HG02610 (cell line): Measurements from ENCODE around the gene RNF34.
A peak's percentile ranks its signal among the peaks of the same experiment; 100 is the strongest.
"Not testable (repeated sequence)": the region's sequence is repeated elsewhere in the genome, so short reads cannot be mapped to it uniquely, and the experiment has no call there.

ENCODE experiments used
- ATAC-seq: cut with Tn5 transposase; IDR thresholded peaks from one replicate; pipeline ENCODE4 v1.9.1; 2021; ENCODE audit warnings: mild to moderate bottlenecking, moderate library complexity; ENCODE audit not compliant: unreplicated experiment

Gene RNF34, protein sequence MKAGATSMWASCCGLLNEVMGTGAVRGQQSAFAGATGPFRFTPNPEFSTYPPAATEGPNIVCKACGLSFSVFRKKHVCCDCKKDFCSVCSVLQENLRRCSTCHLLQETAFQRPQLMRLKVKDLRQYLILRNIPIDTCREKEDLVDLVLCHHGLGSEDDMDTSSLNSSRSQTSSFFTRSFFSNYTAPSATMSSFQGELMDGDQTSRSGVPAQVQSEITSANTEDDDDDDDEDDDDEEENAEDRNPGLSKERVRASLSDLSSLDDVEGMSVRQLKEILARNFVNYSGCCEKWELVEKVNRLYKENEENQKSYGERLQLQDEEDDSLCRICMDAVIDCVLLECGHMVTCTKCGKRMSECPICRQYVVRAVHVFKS

DNA sequence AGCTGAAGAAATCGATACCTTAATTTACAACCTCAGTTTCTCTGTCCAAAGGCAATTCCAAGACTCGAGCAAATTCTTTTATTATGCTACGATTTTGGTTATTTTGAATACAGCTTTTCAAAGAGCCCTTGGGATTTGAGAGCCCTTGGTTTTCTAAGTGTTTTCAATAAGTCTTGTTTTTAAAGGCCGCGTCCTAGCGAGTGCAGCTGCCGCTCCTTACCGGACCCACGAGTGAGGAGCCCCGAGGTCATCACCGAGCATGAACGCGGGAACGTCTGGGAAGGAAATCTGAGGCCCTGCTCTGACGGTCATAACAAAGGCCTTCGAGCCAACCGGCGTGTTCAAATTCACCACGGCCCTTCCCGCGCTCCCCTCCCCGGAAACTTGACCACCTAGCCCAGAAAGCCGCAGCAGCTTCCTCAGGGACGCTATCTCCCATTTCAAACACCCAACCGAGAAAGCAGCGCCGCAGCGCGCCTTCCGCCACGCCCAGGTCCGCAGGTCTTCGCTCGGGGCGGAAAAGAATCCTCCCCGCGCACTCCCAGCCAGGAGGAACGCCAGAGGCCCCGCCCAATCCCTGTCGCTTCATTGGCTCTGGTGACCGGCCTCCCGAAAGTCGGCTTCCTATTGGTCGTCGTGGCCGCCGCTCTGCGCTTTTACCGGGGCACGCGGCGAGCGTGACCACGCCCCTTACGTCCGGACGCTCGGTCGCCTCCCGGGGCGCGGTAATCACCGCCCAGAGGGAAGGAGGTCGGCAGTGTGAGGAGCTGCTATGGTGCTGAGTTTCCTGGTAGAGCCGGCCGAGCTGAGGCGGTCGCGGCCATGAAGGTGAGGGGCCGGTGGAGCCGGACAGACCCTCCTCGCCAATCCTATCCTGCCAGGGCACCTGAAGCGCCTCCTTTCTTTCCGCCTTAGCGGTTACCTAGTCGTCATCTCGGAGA, at the start of gene RNF34:
Gene RNF34 (plus strand): TSS at position 728 of the 941 bp plus-strand sequence. CDS start 95 bp downstream, at position 823.
- ATAC-seq = peak; percentile 92

DNA sequence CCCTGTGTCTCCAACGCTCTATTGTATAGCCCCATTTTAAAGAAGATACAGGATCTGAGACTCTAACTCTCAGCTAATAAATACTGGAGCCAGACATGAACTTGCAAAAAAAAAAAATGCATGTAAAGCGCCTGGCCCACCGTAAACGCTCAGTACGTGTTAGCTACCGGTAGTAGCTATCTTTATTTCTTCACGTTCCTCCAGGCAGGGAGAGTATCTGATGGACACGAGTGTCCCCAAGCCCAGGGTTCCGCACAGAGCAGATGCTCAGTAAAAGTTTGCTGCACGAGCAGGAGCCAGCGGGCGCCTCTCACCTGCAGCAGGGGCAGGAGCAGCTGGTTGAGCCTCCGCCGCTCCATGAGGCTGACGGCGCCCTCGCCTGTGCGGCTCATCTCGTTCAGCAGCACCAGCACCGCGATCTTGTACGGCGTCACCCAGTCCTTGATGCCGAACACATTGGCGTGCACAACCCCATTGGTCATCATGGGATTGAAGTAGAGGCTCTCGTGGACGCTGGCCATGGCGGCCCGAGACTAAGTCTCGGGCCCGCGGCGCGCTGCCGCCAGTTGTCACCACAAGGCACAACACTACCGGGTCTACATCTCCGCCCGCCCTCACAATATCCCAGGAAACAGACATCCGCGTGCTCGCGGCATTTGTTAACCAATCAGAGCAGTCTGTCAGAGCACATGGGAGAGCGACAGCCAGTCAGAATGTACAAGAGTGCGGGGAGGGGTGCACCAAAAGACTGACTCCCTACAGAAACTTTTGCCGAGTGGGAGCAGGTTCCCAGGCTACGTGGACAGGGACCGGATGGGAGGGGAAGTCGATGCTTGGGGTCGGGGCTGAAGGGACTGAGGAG, 47.9 kb upstream of the RNF34 start, which contains the start of gene ANAPC5:
Gene ANAPC5 (minus strand): TSS at position 592 of the 862 bp plus-strand sequence. CDS start 71 bp downstream, at position 521.
- peak; percentile 99 for ATAC-seq

DNA sequence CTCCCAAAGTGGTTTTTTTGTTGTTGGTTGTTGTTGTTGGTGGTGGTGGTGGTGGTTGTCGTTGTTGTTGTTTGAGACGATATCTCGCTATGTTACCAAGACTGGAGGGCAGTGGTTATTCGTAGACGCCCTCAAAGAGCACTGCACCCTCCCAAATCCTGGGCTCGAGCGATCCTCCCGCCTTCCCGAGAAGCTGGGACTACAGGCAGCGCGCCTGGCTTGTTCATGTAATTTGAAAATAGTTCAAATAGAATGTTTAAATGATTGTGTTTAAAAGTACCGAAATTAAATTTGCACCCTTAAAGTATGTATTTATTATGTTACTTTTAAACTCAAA, 47.3 kb upstream of the RNF34 start:
- ATAC-seq = no peak

DNA sequence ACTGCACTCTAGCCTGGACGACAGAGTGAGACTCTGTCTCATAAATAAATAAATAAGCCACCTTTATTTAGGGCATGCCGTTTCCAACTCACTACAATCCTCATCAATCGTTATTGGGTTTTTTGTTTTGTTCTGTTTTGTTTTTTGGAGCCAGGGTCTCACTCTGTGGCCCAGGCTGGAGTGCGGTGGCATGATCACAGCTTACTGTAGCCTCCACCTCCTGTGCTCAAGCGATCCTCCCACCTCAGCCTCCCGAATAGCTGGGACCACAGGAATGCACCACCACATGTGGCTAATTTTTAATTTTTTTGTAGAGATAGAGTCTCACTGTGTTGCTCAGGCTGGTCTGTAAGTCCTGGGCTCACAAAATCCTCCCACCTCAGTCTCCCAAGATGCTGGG, 44.1 kb upstream of the RNF34 start:
- no peak for ATAC-seq

DNA sequence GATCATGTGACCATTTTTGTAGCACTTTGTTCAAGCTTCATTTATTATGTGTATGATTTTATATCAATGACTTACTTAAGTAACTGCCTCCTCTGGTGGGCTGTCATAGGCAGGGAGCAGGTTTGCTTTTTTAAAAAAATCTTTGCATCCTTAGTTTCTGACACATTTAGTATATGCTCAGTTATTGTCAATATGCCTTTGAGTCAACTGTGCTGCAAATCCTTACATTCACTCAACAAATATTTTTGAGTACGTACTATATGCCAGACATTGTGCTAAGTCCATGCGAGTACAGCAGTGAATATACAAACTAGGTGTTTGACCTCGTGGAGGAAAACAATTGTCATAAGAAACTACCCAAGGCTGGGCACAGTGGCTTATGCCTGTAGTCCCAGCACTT, 43.3 kb upstream of the RNF34 start:
- ATAC-seq = no peak

DNA sequence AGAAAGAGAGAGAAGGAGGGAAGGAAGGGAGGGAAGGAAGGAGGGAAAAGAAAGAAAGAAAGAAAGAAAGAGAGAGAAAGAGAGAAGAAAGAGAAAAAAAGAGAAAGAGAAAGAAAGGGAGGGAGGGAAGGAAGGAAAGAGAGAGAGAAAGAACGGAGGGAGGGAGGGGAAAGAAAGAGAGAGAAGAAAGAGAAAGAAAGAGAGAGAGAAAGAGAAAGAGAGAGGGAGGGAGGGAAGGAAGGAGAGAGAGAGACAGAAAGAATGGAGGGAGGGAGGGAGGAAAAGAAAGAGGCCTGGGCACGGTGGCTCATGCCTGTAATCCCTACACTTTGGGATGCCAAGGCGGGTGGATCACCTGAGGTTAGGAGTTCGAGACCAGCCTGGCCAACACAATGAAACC, 42.6 kb upstream of the RNF34 start:
- ATAC-seq = no peak

DNA sequence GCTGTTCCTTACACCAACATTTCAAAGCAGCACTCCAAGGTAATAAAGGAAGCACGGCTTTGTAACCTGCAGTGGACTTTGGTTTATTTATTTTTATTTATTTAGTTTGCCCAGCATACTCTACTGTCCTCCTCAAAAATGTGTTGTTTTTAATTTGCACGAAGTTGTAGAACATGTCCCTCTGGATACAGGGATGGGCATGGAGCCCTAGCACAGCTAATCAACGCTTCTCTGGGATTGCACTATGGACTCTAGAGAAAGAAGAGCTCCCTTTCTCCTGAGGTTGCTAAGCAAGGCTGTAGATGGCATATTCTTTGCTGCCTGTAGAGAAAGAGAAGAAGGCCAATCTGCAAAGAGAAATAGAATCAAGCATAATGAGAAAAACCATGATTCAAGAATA, 41.8 kb upstream of the RNF34 start:
- no peak for ATAC-seq

DNA sequence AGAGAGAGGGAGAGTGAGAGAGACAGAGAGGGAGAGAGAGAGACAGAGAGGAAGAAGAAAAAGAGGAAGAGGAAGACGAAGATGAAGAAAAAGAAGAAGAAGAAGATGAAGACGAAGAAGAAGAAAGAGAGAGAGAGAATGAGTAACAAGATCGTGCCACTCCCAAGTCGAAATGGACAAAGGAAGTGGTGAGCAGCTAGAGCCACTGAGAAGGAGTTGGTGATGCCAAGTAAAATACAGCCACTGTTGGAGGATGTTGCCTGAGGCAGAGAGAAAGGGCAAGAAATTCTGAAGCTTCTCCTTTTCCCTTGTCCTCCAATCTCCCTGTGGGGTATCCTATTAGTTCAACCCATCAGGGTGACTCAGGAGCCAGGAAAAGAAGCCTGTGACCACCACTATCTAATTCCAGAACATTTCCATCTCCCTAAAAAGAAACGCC, 35.2 kb upstream of the RNF34 start:
- no peak for ATAC-seq

DNA sequence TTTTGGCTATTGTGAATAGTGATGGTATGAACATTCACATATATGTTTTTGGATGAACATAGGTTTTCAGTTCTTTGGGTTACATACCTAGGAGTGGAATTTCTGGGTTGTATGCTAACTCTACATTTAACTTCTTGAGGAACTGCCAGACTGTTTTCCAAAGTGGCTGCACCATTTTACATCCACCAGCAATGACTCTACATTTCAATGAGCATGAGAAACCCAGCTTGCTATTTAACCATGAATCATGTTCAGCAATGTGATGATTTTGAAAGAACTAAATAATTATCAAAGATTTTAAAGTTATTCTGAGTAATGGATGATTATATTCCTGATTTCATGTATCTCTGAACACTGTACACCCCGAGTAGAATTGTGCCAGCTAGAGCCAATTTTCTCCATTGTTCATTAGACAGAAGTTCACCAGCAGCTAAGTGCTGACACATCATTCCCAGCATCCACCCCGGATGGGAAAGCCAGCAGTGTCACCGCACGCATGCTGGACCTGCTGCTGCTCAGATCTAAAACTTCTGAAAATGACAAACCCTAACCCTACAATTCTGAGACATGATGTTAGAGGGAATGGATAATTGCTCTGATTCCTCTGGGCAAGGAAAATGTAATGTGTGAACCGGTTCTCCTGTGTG, 34.4 kb upstream of the RNF34 start:
- no peak for ATAC-seq

DNA sequence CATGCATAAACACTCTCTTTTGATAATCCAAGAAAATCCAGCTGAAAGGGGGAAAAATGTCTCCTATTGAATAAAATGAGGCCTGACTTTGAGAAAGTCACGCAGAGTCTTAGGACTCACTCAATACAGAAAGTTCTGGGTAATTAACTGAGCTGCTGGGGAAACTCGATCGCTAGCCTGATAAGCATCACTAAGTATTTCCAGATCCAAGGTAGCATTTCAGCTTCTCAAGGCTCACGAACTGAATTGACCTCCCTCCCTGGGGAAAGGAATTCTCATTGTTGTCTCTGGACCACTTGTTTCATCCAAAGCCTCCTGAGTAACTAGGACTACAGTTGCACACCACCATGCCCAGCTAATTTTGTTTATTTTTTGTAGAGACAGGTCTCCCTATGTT, 33.9 kb upstream of the RNF34 start:
- ATAC-seq = no peak

DNA sequence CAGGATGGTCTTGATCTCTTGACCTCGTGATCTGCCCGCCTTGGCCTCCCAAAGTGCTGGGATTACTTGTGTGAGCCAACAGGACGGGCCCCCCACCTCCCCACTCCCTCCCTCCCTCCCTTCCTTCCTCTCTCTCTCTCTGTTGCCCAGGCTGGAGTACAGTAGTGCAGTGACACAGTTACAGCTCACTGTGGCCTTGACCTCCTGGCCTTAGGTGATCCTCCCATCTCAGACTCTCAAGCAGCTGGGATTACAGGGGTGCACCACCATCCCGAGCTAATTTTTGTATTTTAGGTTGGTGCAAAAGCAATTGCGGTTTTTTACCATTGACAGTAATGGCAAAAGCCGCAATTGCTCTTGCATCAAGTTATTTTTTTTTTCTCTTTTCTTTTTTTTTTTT, 28.5 kb upstream of the RNF34 start:
- ATAC-seq = no peak

DNA sequence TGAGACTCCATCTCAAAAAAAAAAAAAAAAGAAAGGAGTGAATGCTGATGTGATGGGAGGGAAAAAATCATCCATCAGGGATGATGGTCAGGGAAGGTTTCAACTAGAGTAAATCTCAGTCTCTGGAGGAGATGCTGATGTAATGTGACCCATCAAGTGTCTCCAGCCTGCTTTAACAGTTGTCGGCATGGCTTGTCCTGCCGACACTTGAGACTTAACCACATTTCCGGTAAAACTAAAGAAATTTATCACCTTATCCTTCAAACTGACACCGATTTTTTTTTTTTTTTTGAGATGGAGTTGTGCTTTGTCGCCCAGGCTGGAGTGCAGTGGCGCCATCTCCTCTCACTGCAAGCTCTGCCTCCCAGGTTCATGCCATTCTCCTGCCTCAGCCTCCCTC, 26.2 kb upstream of the RNF34 start:
- ATAC-seq = no peak

DNA sequence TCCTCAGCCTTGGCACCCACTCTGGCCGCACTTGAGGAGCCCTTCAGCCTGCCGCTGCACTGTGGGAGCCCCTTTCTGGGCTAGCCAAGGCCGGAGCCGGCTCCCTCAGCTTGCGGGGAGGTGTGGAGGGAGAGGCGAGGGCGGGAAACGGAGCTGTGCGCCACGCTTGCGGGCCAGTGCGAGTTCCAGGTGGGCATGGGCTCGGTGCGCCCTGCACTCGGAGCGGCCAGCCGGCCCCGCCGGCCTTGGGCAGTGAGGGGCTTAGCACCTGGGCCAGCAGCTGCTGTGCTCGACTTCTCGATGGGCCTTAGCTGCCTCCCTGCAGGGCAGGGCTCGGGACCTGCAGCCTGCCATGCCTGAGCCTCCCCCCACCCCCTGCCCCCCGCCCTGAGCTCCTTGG, 25.6 kb upstream of the RNF34 start:
- not testable (repeated sequence) for ATAC-seq

DNA sequence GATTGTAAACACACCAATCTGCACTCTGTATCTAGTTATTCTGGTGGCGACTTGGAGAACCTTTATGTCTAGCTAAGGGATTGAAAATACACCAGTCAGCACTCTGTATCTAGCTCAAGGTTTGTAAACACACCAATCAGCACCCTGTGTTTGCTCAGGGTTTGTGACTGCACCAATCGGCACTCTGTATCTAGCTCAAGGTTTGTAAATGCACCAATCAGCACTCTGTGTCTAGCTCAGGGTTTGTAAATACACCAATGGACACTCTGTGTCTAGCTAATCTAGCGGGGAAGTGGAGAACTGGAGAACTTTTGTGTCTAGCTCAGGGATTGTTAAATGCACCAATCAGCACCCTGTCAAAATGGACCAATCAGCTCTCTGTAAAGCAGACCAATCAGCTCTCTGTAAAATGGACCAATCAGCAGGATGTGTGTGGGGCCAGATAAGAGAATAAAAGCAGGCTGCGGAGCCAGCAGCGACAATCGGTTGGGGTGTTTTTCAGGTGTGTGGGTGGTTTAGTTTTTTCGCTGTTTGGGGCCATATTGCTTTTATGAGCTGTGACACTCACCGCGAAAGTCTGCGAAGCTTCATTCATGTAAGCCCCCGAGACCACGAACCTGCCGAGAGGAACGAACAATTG, 24.9 kb upstream of the RNF34 start:
- not testable (repeated sequence) for ATAC-seq

DNA sequence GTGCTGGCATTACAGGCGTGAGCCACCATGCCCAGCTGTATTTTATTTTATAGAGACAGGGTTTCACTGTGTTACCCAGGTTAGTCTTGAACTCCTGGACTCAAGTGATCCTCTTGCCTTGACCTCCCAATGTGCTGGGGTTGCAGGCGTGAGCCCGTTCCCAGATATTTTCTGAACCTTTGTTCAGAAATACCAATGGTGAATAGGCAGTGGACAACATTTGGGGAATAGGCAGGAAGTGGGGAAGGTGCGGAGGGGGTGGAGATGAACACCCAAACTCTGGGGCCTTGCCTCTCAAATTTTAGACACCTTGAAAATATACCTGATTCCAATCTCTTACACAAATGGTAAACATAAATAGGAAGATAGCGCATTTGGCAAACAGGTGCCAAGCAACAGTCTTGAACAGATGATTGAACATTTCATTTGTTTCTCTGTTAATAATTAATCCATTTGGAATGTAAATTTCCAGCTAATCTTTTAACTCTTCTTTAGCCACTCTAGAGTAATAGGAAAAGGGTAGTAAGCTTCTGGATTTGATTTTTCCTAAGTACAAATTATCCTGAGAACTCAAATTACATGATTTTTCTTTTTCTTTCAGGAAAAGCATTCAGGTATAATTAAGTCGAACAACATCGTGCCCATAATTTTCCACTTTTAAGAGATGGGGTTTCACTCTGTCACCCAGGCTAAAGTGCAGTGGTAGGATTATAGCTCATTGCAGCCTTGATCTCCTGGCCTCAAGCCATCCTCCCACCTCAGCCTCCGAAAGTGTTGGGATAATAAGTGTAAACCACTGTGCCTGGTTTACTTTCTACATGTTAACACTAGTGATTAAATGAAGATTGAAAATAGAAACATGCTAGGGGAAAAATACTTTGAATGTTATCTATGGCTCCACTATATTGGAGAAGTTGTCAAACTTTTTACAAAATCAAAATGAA, 22.9 kb upstream of the RNF34 start:
- no peak for ATAC-seq

DNA sequence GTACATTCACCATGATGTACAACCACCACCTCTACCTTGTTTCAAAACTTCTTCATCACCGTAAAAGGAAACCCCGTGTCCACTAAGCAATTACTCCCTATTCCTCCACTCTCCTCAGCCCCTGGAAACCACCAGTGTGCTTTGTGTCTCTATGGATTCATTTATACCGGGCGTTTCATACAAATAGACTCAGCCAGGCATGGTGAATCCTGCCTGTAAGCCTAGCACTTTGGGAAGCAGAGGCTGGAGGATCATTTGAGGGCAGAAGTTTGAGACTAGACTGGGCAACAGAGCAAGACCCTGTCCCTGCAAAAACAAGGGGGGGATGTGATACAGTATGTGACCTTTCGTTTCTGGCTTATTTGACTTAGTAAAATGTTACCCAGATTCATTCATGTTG, 21.2 kb upstream of the RNF34 start:
- ATAC-seq = no peak

DNA sequence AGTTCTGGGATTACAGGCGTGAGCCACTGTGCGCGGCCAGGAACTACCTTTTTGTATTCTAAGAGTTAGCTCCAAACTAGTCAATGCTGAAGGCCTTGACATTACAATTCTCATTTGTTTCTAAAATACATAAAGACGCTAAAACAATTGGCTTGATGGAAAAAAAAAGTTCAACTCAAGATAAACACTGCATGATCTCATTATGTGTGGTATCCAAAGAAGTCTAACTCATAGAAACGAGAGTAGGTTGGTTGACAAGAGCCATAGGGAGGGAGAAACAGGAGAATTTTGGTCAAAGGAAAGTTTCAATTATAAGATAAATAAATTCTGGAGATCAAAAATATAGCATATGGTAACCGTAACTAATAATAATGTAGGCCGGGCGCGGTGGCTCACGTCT, 20.0 kb upstream of the RNF34 start:
- ATAC-seq = no peak

DNA sequence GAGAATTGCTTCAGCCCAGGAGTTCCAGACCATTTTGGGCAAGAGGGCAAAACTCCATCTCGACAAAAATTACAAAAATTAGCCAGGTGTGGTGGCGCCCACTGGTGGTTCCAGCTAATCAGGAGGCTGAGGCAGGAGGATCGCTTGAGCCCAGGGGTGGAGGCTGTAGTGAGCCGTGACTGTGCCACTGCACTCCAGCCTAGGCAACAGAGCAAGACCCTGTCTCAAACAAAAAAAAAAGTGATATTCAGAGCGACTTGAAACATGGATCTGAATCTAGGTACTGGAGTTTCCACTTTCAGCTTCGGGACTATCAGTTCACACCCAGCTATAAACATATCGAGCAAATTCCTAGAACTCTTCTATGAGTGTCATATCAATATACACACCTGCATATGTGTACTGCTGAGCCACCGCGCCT, 16.3 kb upstream of the RNF34 start:
- no peak for ATAC-seq

DNA sequence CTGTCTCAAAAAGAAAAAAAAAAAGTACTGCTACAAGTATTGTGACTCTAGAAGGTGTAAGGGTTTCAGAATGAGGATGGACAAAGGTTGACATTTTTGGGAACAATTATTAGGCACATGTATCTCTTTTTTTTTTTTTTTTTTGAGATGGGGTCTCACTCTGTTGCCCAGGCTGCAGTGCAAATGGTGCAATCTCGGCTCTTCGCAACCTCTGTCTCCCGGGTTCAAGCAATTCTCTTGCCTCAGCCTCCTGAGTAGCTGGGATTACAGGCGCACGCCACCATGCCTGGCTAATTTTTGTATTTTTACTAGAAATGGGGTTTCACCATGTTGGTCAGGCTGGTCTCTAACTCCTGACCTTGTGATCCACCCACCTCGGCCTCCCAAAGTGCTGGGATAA, 15.0 kb upstream of the RNF34 start:
- not testable (repeated sequence) for ATAC-seq
